GM12873 (cell line): ENCODE measurements around the gene TPK1.

Experiments
- TF ChIP-seq, protein P1 (sequence below): IDR thresholded peaks from 2 replicates; pipeline ENCODE4 v1.5.1; 2012; ENCODE audit warnings: low read depth, mild to moderate bottlenecking, moderate library complexity, low read length, control low read depth; ENCODE audit not compliant: insufficient read depth; ENCODE audit errors: missing control alignments

The TPK1 gene

DNA sequence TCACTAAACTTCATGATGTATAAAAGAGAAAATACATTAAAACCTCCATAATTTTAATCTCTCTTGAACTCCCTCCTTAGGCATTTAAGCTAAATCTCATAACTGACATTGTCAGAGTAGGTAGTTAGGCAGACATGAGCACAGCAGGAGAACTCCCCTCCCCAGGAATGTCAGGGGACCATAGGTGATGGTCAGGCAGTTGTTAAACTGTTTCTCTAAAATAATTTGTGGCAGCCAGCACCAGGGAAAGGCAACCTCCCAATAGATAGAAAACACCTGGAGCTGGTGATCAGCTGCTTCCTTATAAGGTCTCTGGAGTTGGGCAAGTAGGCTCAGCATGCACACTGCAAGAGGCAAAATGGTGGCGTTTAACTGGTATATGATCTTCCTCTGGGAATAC lies 73.0 kb downstream of the TPK1 start:
- TF ChIP-seq, protein P1, sequence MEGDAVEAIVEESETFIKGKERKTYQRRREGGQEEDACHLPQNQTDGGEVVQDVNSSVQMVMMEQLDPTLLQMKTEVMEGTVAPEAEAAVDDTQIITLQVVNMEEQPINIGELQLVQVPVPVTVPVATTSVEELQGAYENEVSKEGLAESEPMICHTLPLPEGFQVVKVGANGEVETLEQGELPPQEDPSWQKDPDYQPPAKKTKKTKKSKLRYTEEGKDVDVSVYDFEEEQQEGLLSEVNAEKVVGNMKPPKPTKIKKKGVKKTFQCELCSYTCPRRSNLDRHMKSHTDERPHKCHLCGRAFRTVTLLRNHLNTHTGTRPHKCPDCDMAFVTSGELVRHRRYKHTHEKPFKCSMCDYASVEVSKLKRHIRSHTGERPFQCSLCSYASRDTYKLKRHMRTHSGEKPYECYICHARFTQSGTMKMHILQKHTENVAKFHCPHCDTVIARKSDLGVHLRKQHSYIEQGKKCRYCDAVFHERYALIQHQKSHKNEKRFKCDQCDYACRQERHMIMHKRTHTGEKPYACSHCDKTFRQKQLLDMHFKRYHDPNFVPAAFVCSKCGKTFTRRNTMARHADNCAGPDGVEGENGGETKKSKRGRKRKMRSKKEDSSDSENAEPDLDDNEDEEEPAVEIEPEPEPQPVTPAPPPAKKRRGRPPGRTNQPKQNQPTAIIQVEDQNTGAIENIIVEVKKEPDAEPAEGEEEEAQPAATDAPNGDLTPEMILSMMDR: no peak

DNA sequence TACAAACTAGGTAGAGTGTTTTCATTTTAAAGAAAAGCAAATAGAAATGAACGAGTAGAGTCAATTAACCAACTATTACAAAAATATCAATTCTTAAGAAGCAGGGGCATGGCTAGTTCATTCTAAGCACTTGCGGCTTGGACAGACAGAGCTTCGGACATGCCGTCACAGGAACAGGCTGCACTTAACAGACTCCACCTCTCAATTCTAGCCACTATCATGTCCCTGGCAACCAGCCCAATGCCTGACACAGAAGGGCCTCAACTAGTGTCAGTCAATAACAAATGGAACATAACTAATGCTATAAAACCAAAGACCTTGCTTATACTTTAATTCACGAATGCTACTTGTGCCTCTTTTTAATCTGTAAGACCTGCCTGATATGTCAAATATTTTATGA lies 74.4 kb downstream of the TPK1 start:
- TF ChIP-seq, protein P1: no peak

- TF ChIP-seq, protein P1: no peak
Observed at GRCh38 chr7:144759653-144760052, 76.2 kb downstream of the TPK1 start.

GRCh38 chr7:144747936-144748335 lies 87.9 kb downstream of the TPK1 start:
- TF ChIP-seq, protein P1: no peak

DNA sequence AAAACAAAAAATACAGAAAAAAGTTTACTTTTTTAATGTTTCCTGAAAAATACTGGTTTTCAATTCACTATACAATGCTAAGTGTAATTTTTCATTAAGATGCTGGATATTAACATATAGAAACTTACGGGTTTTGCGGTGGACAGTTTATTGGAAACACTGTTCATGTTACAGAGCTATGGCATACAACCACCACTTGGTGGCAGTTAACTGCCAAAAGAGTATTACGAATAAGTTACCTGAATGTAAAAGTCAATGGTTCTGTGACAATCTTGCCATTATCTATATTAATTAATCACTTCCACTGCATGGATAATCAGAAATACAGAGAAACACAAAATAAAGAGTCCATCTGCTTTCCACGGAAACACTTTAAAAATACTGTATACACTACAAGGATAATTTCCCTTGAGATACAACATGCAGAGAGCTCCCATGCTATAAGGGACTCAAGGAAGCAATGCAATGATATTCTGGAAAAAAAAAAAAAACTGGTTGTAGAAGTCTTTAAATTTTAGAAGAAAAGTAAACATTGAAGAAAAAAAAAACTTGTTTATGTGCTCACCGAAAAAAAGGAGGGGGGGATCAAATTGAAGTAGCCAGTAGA lies 97.0 kb downstream of the TPK1 start:
- TF ChIP-seq, protein P1: peak; percentile 73

DNA sequence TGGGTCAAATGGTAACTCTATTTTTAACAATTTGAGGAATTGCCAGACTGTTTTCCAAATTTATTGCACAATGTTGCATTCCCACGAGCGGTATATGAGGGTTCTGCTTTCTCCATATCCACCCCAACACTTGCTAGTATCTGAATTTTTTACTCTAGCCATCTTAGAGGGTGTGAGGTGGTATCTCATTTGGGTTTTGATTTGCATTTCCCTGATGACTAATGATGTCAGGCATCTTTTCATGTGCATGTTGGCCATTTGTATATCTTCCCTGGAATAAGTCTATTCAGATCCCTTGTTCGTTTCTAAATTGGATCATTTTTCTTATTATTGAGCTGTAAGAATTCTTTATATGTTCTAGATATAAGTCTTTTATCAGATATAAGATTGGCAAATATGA lies 97.7 kb downstream of the TPK1 start:
- TF ChIP-seq, protein P1: no peak

- TF ChIP-seq, protein P1: no peak
Observed at GRCh38 chr7:144736880-144737493, 98.9 kb downstream of the TPK1 start.
